PFSK-1 (cell line): ENCODE data around the gene SYDE1.

Experiments used
- POLR2AphosphoS5 ChIP-seq: IDR thresholded peaks from 2 replicates; pipeline ENCODE4 v1.6.1; 2012; ENCODE audit warnings: low read depth, mild to moderate bottlenecking, control low read depth, low read length, moderate library complexity
- REST ChIP-seq, 2 experiments: IDR thresholded peaks; 2 replicates each; pipeline versions ENCODE4 v1.6.1 to v1.8.0; 2011 to 2012; ENCODE audit warnings: low read depth in 2 of 2, low read length in 2 of 2, control low read depth in 1 of 2, inconsistent platforms in 1 of 2, mild to moderate bottlenecking in 1 of 2, moderate library complexity in 1 of 2; ENCODE audit not compliant: insufficient read depth in 1 of 2
- SIN3A ChIP-seq: IDR thresholded peaks from 2 replicates; pipeline ENCODE4 v1.6.1; 2012; ENCODE audit warnings: mild to moderate bottlenecking, low read length, moderate library complexity, borderline replicate concordance; ENCODE audit not compliant: insufficient read depth
- TAF1 ChIP-seq: IDR thresholded peaks from 2 replicates; pipeline ENCODE4 v1.6.1; 2012; ENCODE audit warnings: low read length, control low read depth, borderline replicate concordance; ENCODE audit not compliant: insufficient read depth

GRCh38 chr19:15156391-15156790, 49.2 kb downstream of the SYDE1 start:
- TF ChIP-seq POLR2AphosphoS5 (no peak), TAF1 (no peak), SIN3A (no peak), REST (IDR thresholded peaks at IDR 0.05; ENCODE audit: insufficient read depth in 1 of 2, low read depth in 2 of 2, low read length in 2 of 2) (no peak)
